Smooth muscle cell (in vitro differentiated cells): ENCODE data around the gene AKIP1. TPM values are rescaled to one million over a fixed set of nuclear protein-coding genes. Genes with fewer than 3 reads are reported as not detected.

Experiments used
- DNase-seq: peaks from one replicate; lab custom pipeline; 2025; ENCODE audit not compliant: unreplicated experiment; lab: John Stamatoyannopoulos, UW
- H2AFZ ChIP-seq: fragments of 200-600 bp; sonication (generic); 2 replicates; pipeline ENCODE4 v1.6.0; 2016; ENCODE audit warnings: antibody characterized with exemption, low read depth, mild to moderate bottlenecking
- H3F3A ChIP-seq: fragments of 200-600 bp; sonication (generic); 2 replicates; pipeline ENCODE4 v1.6.0; 2017; ENCODE audit warnings: antibody characterized with exemption, low read depth
- H3K27ac ChIP-seq: fragments of 200-600 bp; sonication (generic); 2 replicates; pipeline ENCODE4 v1.5.1; 2016; ENCODE audit warnings: low read depth, mild to moderate bottlenecking
- H3K27me3 ChIP-seq: fragments of 200-600 bp; sonication (generic); 2 replicates; pipeline ENCODE4 v1.6.1; 2016; ENCODE audit warnings: low read depth, mild to moderate bottlenecking
- H3K36me3 ChIP-seq: fragments of 200-600 bp; sonication (generic); 2 replicates; pipeline ENCODE4 v1.5.1; 2016; ENCODE audit warnings: low read depth
- H3K4me1 ChIP-seq: fragments of 200-600 bp; sonication (generic); 2 replicates; pipeline ENCODE4 v1.5.1; 2016; ENCODE audit warnings: low read depth
- H3K4me2 ChIP-seq: fragments of 200-600 bp; sonication (generic); 2 replicates; pipeline ENCODE4 v1.6.0; 2016; ENCODE audit warnings: mild to moderate bottlenecking
- H3K4me3 ChIP-seq: fragments of 200-600 bp; sonication (generic); 2 replicates; pipeline ENCODE4 v1.5.1; 2016; ENCODE audit warnings: mild to moderate bottlenecking
- H3K79me2 ChIP-seq: fragments of 200-600 bp; sonication (generic); 2 replicates; pipeline ENCODE4 v1.6.0; 2016; ENCODE audit warnings: low read depth, mild to moderate bottlenecking
- H3K9ac ChIP-seq: fragments of 200-600 bp; sonication (generic); 2 replicates; pipeline ENCODE4 v1.6.0; 2016; ENCODE audit warnings: low read depth
- H3K9me3 ChIP-seq: fragments of 200-600 bp; sonication (generic); replicated peaks from 2 replicates; pipeline ENCODE4 v1.5.1; 2016; ENCODE audit warnings: low read depth
- H4K20me1 ChIP-seq: fragments of 200-600 bp; sonication (generic); 2 replicates; pipeline ENCODE4 v1.6.0; 2016; ENCODE audit warnings: low read depth
- CTCF ChIP-seq: fragments of 200-600 bp; sonication (generic); IDR thresholded peaks from 2 replicates; pipeline ENCODE4 v1.5.1; 2017; ENCODE audit warnings: borderline replicate concordance, mild to moderate bottlenecking, antibody characterized with exemption; ENCODE audit not compliant: insufficient read depth, poor library complexity, severe bottlenecking
- WGBS: methylation state at CpG from one replicate; pipeline ENCODE4 v1.1.7; 2016; ENCODE audit warnings: low lambda C conversion rate; 5-methylcytosine and 5-hydroxymethylcytosine counted together
- polyA plus RNA-seq: library from polyadenylated mRNA; unstranded; fragments of >200 nt; fragmentation: Nextera tagmentation; extraction: Ambion mirVana; gene quantifications from 2 replicates; pipeline ENCODE4 v1.2.1, GENCODE V29; 2016
- total RNA-seq: library from RNA; depleted of rRNA; stranded (reverse); fragments of >200 nt; gene quantifications from 2 replicates; pipeline ENCODE4 v1.2.3, GENCODE V29; 2014

Gene AKIP1
- total and polyA plus RNA-seq, 2 experiments from 2014 or later = 28.1 to 59.5 TPM

DNA sequence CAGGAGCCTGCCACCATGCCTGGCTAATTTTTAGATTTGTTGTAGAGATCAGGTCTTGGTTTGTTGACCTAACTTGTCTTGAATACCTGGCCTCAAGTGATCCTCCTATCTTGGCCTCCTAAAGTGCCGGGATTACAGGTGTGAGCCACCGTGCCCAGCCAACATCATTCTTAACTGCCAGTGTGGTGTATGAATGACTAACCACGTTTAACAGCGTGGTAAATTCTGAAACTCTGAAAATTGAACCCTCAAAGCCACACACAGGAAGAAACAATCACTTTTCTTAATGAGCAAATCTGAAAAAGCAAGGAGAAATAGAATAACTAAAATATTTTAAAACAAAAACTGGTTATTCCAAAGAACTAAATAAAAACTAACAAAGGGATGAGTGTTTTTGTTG is 45.9 kb downstream of the AKIP1 start:
- Histone ChIP-seq H2AFZ (no peak overlapping the region), H3K4me2 (no peak overlapping the region), H4K20me1 (no peaks in the 10 kb centered on the region), H3K27me3 (no peaks in the 10 kb centered on the region), H3K4me1 (no peaks in the 10 kb centered on the region), H3K79me2 (peaks cover 51% of the 10 kb centered on the region), H3F3A (peaks cover 13% of the 10 kb centered on the region), H3K27ac (no peak overlapping the region), H3K9me3 (no peaks in the 10 kb centered on the region), H3K9ac (no peak overlapping the region), H3K36me3 (no peaks in the 10 kb centered on the region), H3K4me3 (no peak overlapping the region)
- 90% methylated on average over 4 of the region's 4 CpGs for WGBS
- no peak for TF ChIP-seq CTCF
- DNase-seq = no peak

DNA sequence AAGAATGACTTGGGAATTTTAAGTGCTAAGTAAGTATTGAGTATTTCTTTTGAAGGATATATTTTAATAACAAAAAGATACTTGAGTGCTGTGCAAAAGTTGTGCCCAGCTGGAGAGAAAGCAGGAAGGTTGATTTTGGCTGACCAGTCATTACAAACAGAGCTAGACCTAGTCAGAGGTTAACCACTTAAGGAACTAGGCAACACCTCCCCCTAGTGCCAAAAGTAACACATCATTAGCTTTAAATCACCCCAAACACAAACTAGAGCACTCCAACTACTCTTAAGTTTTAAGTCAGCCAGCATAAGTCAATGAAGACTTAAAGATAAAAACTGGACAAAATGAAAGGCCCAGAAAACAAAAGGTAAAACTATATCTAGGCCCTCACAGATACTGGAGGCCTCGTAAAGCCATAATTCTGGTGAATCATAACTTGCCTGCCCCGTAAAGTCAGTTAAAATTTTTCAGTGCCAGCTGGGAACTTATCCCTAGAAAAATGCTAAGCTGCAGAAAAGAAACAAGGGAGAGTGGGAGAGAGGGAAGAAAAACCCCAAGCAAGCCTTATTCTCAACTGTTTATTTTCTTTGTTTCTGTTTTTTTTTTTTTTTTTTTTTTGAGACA is 48.7 kb downstream of the AKIP1 start:
- no peak for DNase-seq
- peaks cover 8% of the 10 kb centered on the region for H3K4me1 ChIP-seq
- peaks cover 69% of the 10 kb centered on the region for H3K79me2 ChIP-seq
- H3K9ac ChIP-seq = no peak overlapping the region
- H3K4me2 ChIP-seq = peak overlapping the region; percentile 62
- H3K9me3 ChIP-seq = no peaks in the 10 kb centered on the region
- H3K36me3 ChIP-seq = no peaks in the 10 kb centered on the region
- WGBS = 14% methylated on average over 2 of the region's 2 CpGs
- H3K4me3 ChIP-seq = no peak overlapping the region
- peak; percentile 63 for TF ChIP-seq CTCF
- H4K20me1 ChIP-seq = no peaks in the 10 kb centered on the region
- H3K27me3 ChIP-seq = no peaks in the 10 kb centered on the region
- H3F3A ChIP-seq = peaks cover 13% of the 10 kb centered on the region
- H2AFZ ChIP-seq = no peak overlapping the region
- H3K27ac ChIP-seq = peak overlapping the region; percentile 55

DNA sequence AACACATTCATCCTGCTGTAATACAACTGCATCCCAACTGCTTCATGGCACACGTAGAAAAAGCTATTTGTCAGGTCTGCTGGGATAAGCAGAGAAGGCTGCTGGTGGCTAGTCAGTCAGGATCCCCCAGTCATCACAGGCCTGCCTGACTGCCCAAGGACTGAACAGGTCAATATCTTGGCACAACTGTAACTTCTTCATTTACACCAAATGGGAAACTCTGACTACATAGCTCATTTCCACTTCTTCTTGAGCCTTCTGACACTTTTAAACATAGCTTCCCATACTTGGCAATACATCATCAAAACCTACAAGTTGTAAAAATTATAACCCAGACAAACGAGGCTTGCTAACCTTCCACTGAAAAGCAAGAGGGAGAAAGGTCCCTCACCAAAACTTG is 50.4 kb downstream of the AKIP1 start:
- Histone ChIP-seq H3K27me3 (no peaks in the 10 kb centered on the region), H3K4me2 (no peak overlapping the region), H3K9ac (no peak overlapping the region), H3K27ac (no peak overlapping the region), H2AFZ (no peak overlapping the region), H3F3A (peaks cover 13% of the 10 kb centered on the region), H3K4me1 (peaks cover 14% of the 10 kb centered on the region), H3K79me2 (peaks cover 60% of the 10 kb centered on the region), H3K4me3 (no peak overlapping the region), H3K36me3 (no peaks in the 10 kb centered on the region), H3K9me3 (no peaks in the 10 kb centered on the region), H4K20me1 (no peaks in the 10 kb centered on the region)
- WGBS = 85% methylated on average over 2 of the region's 2 CpGs
- TF ChIP-seq CTCF = no peak
- DNase-seq = no peak

DNA sequence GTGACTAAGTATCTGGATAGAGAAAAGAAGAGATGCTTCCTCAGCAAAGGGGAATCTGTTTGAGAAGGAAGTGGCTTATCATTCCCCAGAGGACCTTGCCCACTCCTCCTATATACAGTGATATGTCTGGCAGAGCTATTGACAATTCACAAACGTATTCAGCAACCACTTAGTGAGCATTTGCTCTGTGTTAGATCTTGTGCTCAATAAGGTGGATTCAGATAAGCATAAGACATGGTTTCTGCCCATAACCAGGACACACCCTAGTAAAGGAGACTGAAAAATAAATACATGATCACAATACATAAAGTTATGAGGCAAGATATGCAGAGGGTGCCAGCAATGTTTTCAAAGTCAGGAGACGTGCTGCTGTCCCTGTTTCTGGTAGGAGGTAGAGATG is 51.9 kb downstream of the AKIP1 start:
- H3K27ac ChIP-seq = no peak overlapping the region
- H3K27me3 ChIP-seq = no peaks in the 10 kb centered on the region
- no peak for TF ChIP-seq CTCF
- 84% methylated on average over 2 of the region's 2 CpGs for WGBS
- peaks cover 13% of the 10 kb centered on the region for H3F3A ChIP-seq
- H4K20me1 ChIP-seq = no peaks in the 10 kb centered on the region
- H2AFZ ChIP-seq = no peak overlapping the region
- H3K9ac ChIP-seq = peak overlapping the region; percentile 65
- H3K4me1 ChIP-seq = peaks cover 14% of the 10 kb centered on the region
- peak overlapping the region; percentile 74 for H3K4me3 ChIP-seq
- DNase-seq = no peak
- H3K4me2 ChIP-seq = peak overlapping the region; percentile 94
- H3K36me3 ChIP-seq = no peaks in the 10 kb centered on the region
- no peaks in the 10 kb centered on the region for H3K9me3 ChIP-seq
- peaks cover 50% of the 10 kb centered on the region for H3K79me2 ChIP-seq
